Activated T-helper 9 cell treated with anti-CD3 and anti-CD28 coated beads, Interleukin-2, amount 50 U/mL, for 16 hours (primary cell): ENCODE results near the gene RPL12.
A peak's percentile ranks its signal among the peaks of the same experiment; 100 is the strongest.
"Not testable (repeated sequence)": the region's sequence is repeated elsewhere in the genome, so short reads cannot be mapped to it uniquely, and the experiment has no call there.

Experiments used
- DNase-seq: peaks from one replicate; pipeline ENCODE4 v3.0.0-alpha.2; 2020; ENCODE audit warnings: low read depth

Gene RPL12

DNA sequence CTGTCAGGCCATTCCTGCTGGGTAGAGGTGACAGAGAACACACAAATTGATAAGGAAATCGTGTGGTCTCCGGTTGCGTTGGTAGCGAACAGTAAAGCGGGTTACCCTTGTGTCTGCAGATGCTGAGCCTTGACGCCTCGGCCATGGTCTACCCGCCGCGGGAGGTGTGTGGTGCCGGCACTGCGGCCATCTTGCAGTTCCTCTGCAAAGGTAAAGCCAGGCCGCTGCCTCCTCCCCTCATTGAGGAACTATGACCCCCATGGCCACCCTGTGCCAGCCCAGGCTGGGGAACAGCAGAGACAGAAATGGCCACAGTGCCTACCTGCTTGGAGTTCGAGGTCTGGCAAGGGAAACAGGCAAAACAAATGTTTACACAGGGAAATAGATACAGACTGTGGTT lies 16.4 kb upstream of the RPL12 start:
- DNase-seq = no peak

- not testable (repeated sequence) for DNase-seq
These were observed 15.3 kb upstream of the RPL12 start for GRCh38 chr9:127466407-127466917.

GRCh38 chr9:127463911-127464310 lies 12.7 kb upstream of the RPL12 start:
- DNase-seq = no peak

- no peak for DNase-seq
These were observed 12.2 kb upstream of the RPL12 start for GRCh38 chr9:127463382-127463781.

GRCh38 chr9:127458921-127459320 lies 7.7 kb upstream of the RPL12 start:
- DNase-seq = no peak

DNA sequence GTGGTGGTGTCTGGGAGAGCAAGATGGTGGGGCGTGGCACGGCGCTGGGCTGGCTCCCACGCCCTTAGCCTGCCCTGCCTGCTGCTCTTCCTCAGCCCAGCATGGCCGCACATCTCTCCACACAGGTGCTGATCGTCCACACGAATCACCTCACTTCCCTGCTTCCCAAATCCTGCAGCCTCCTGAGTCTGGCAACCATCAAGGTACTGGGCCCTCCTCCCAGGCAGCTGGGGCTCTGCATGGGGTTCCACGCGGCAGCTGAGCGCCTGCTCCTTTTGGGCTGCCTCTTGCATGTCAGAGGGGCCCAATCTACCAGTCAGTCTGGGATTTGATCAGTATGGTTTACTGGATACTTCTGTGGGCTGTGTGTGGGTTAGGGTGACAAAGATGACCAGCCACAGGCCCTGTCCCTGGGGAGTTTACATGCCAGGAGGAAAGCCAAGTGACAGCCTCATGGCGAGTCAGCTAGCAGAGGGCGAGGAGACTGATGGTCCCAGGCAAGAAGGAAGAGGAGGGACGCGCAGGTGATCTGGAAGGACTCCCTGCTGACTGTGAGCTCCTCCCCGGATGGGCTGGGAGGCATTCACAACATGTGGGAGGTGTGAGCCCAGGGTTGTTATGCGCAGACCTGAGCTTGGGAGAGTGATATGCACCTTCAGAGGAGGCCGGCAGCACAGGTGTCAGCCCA lies 6.1 kb upstream of the RPL12 start:
- DNase-seq = no peak

- DNase-seq = no peak
These were observed 4.3 kb upstream of the RPL12 start for GRCh38 chr9:127455324-127455992.

DNA sequence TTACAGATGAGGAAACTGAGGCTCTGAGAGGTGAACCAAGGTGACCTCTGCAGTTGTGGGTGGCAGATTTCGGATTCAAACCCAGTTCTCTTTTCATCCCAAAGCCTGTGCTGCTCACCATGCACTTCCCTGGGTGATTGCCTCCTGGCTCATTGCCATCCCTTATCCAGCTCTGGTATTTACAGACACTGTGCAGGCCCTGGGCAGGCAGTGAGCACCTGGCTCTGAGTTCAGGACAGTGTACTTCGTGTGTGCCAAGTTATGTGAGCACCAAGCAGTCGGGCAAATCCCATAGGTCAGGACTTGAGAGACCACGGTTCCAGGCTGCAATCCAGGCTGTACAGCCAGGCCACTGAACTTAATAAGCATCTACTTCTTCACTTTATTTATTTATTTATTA lies 1.5 kb upstream of the RPL12 start:
- no peak for DNase-seq

DNA sequence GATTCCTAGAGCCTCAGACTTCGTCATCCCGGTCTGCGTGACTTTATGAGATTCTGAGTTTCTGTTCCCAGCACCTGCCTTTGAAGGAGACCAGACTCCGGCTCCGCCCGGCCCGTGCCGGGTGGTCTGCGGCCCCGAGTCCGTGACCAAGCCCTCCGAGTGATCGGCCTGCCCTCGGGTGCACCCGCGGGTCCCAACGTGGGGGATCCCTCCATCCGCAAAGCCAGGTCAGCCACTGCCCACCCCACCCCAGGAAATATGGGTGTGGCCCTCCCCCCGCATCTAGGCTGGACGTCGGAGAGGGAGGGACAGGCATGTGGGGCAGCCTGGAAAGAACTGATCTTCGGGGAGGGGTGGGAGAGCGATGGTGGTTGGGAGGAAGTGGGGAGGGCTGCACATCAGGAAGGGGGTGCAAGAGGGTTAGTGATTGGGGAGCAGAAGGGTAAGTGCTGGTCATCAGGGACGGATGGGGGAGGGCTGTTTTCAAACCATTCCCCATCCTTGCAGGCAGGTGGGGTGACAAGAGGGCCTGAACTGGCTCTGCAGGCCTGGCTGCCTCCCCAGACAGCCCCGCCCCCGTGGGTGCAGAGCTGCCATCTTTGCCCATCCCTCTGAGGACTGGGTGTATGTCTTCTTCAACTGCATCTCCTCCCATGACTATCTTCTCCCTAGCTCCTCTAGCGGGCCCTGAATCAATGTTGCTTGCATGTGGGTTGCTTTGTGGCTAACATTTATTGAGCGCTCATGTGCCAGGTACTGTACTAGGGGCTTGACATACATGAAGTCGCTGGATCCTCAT lies 851 bp upstream of the RPL12 start:
- DNase-seq = peak; percentile 16

GRCh38 chr9:127451608-127451857 lies 327 bp upstream of the RPL12 start:
- DNase-seq = no peak

DNA sequence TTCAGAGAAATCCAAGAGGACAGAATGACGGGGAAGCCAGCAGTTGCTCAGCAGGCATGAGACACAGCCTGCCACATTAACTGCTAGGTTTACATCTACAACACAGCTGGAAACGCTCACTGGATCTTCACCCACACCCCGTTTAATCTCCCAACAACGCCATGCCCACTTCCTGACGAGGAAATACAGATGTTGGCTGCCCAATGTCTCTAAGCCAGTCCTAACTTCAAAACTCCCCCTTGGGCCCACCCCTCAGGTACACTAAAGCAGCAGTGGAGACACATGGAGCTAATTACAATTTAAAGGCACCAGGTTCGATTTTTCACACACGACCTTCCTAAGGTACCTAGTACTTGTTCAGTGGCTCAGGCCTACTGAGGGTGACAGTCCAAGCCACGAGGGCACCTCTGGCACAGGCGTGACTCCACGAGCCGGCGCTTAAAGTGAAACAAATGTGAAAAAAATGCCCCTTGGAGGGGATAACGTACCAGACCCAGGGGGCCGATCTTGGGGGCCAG lies 904 bp downstream of the RPL12 start:
- no peak for DNase-seq

DNA sequence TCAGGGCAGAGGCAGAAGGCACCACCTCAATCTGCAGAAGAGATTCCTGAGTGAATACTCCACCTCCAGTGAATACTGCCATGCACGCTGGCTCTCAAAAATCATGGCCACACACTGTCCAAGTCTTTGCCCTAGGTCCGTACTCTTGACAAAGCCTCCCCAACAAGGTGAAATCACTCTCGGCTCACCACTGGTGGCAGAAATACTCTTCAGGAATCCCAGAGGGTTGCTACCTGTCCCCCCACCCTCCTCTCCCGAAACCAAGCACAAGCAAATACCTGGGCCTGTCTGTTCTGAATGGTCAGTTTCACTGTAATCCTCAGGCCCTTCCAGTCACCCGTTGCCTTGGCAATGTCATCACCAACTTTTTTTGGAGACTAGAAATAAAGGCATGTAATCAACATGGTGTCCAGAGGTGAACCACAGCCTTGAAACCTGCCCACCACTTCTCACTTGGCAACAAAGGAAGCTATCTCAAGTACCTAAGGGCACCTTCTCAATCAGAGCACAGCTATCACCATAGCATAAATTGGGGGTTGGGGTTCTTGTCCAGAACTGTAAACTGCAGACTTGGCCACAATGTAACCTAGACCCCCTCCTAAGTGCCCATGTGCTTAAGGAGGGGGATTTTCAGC lies 1.8 kb downstream of the RPL12 start:
- DNase-seq = no peak

GRCh38 chr9:127448112-127448805 lies 2.9 kb downstream of the RPL12 start:
- DNase-seq = no peak

GRCh38 chr9:127447416-127448111 lies 3.6 kb downstream of the RPL12 start:
- DNase-seq = no peak

- no peak for DNase-seq
These were observed 4.3 kb downstream of the RPL12 start for GRCh38 chr9:127446713-127447415.

- no peak for DNase-seq
These were observed 5.1 kb downstream of the RPL12 start for GRCh38 chr9:127445851-127446712.

DNA sequence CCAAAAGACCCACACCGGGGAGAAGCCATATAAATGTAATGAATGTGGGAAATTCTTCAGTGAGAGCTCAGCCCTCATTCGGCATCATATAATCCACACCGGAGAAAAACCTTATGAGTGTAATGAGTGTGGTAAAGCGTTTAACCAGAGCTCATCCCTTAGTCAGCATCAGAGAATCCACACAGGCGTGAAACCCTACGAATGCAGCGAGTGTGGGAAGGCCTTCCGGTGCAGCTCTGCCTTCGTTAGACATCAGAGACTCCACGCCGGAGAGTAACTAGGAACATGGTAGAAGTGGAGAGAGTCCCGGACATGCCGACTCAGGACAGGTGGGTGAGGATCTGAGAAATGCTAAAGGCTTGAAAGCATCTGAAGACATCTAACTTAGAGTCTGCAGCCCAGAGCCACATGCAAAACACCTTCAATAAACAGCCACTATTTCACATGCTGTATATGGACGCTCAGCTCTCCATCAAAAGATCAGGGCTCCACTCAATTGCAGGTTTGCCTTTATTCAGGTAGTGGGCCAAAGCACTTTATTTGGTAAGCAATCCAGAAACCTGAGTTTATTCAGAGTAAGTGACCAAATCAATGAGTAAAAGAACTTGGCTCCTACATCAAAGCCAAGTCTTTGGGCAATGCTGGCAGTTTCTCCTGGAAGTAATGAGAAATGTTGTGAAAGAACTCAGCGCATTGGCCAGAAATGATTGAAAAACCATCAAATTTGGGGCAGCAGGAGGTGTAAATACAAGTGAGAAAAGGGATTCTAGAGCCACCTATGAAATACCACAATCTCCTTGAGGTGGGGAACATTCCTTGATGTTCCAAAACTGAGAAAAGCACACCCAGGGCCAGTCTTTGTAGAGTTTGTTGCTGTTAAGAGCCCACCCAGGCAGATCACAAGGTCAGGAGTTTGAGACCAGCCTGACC lies 6.0 kb downstream of the RPL12 start:
- DNase-seq = no peak

- no peak for DNase-seq
These were observed 6.8 kb downstream of the RPL12 start for GRCh38 chr9:127444283-127444920.
